WERI-Rb-1 (cell line): Measurements from ENCODE around the gene UQCR11.

Source experiments
- DNase-seq: peaks from one replicate; pipeline ENCODE4 v3.0.0-alpha.2; 2020
- H3K27ac ChIP-seq: fragments of 250-450 bp; sonication (Bioruptor Pico); 2 replicates; pipeline ENCODE4 v1.5.1; 2020; ENCODE audit warnings: mild to moderate bottlenecking, moderate library complexity
- H3K27me3 ChIP-seq: fragments of 250-450 bp; sonication (Bioruptor Pico); 2 replicates; pipeline ENCODE4 v1.5.1; 2021; ENCODE audit warnings: mild to moderate bottlenecking, low read depth, moderate library complexity; ENCODE audit not compliant: insufficient read depth, severe bottlenecking
- H3K36me3 ChIP-seq: fragments of 250-450 bp; sonication (Bioruptor Pico); 2 replicates; pipeline ENCODE4 v1.5.1; 2020; ENCODE audit warnings: mild to moderate bottlenecking, moderate library complexity
- H3K4me3 ChIP-seq: 2 replicates; pipeline ENCODE4 v1.5.1; 2011; ENCODE audit warnings: low read depth, mild to moderate bottlenecking, control low read depth, low read length
- H3K9me3 ChIP-seq: fragments of 250-450 bp; sonication (Bioruptor Pico); 2 replicates; pipeline ENCODE4 v1.5.1; 2021; ENCODE audit warnings: mild to moderate bottlenecking, moderate library complexity; ENCODE audit not compliant: severe bottlenecking
- TF ChIP-seq, protein P1 (sequence below): IDR thresholded peaks from 2 replicates; pipeline ENCODE4 v1.5.1; 2011; ENCODE audit warnings: low read depth, mild to moderate bottlenecking, control low read depth, inconsistent platforms, low read length

The UQCR11 gene

DNA sequence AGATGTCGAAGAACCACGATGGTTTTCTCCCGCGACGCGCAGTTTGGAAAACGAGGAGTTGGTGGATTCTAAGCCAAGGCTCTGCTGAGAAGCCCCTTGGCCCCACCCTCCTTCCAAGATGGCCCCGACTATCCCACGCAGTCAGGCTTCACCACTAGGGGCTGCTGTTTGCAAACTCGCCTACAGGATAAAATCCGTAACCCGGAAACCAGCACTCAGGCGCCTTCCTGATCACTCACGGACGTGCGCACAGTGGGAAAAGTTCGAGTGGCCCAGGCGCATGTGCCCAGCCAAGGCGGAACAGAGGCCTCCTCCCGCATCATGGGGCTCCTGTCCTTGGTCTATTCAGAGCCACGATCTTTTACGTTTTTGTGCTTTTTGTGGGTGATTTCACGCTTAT, 19.2 kb upstream of the UQCR11 start:
- Histone ChIP-seq H3K27ac (0 out of 2 replicates have a peak overlapping the region, but pooled peaks have one; percentile 8), H3K4me3 (no peak overlapping the region), H3K9me3 (no peaks in the 10 kb centered on the region), H3K27me3 (no peaks in the 10 kb centered on the region), H3K36me3 (peaks cover 63% of the 10 kb centered on the region)
- peak; percentile 88 for DNase-seq
- TF ChIP-seq, protein P1, sequence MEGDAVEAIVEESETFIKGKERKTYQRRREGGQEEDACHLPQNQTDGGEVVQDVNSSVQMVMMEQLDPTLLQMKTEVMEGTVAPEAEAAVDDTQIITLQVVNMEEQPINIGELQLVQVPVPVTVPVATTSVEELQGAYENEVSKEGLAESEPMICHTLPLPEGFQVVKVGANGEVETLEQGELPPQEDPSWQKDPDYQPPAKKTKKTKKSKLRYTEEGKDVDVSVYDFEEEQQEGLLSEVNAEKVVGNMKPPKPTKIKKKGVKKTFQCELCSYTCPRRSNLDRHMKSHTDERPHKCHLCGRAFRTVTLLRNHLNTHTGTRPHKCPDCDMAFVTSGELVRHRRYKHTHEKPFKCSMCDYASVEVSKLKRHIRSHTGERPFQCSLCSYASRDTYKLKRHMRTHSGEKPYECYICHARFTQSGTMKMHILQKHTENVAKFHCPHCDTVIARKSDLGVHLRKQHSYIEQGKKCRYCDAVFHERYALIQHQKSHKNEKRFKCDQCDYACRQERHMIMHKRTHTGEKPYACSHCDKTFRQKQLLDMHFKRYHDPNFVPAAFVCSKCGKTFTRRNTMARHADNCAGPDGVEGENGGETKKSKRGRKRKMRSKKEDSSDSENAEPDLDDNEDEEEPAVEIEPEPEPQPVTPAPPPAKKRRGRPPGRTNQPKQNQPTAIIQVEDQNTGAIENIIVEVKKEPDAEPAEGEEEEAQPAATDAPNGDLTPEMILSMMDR = peak; percentile 96

DNA sequence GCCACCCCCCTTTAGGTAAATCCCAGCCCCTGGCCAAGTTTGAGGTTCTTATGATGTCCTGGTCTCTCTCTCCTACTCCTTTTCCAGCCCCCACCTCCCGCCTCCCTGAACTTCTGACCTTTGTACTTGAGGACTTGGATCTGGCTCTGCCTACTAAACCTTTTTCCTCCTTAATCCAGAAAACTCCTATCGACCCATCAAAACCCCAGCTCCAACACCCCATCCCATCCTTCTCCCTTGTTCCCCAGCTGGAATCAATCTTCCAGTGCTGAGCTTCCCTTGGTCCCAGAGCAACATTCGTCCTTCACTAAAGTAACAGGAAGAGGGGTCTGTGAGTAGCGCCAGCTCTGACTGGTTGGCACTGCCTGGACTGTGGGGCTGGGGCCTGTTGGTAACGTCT, 17.3 kb upstream of the UQCR11 start:
- no peaks in the 10 kb centered on the region for H3K27me3 ChIP-seq
- H3K9me3 ChIP-seq = no peaks in the 10 kb centered on the region
- H3K27ac ChIP-seq = no peak overlapping the region
- H3K36me3 ChIP-seq = peaks cover 81% of the 10 kb centered on the region
- no peak for DNase-seq
- TF ChIP-seq, protein P1 = no peak
- no peak overlapping the region for H3K4me3 ChIP-seq

DNA sequence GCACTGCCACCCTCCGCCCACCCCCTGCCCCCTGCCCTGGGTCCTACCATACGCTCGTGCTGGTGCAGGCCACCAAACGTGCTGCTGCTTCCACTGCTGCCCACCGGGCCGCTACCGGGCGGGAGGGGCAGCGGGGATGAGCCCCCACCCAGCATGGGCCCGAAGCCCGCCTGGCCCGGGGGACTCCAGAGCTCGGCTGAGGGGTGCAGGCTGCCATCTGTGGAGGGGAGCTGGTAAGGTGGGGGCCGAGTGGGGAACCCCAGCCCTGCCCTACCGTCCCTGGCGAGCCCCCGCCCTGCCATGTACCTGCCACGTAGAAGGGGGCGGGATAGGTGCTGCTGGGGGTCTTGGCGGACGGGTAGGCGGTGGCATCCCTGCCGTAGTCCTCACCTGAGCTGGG, 16.7 kb upstream of the UQCR11 start:
- no peak overlapping the region for H3K27ac ChIP-seq

DNA sequence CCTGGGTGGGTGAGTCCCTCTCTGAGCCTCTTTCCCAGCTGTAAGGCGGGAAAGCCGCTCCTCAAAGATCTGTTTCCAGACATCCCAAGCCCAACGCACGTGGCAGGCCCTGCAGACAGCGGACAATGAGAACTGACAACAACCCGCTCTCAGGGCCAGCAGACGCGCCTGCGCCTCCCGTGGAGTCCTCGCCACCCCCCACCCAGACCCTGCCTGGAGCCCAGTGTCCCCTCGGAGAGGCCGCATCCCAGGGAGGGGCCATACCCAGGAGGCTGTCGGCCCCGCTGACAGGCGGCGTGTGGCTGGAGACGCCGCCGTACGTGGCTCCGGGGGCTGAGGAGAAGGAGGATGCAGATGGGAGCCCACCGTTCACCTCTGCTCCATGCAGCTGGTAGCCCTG, 16.3 kb upstream of the UQCR11 start:
- H3K9me3 ChIP-seq = no peaks in the 10 kb centered on the region
- H3K36me3 ChIP-seq = peaks cover 84% of the 10 kb centered on the region
- DNase-seq = no peak
- no peak overlapping the region for H3K4me3 ChIP-seq
- TF ChIP-seq, protein P1 = no peak
- no peaks in the 10 kb centered on the region for H3K27me3 ChIP-seq
- H3K27ac ChIP-seq = no peak overlapping the region

More for the DNA sequence above, 16.7 kb upstream of the UQCR11 start:
- Histone ChIP-seq H3K9me3 (no peaks in the 10 kb centered on the region), H3K4me3 (no peak overlapping the region), H3K36me3 (peaks cover 83% of the 10 kb centered on the region), H3K27me3 (no peaks in the 10 kb centered on the region)
- no peak for DNase-seq
- TF ChIP-seq, protein P1 = no peak

DNA sequence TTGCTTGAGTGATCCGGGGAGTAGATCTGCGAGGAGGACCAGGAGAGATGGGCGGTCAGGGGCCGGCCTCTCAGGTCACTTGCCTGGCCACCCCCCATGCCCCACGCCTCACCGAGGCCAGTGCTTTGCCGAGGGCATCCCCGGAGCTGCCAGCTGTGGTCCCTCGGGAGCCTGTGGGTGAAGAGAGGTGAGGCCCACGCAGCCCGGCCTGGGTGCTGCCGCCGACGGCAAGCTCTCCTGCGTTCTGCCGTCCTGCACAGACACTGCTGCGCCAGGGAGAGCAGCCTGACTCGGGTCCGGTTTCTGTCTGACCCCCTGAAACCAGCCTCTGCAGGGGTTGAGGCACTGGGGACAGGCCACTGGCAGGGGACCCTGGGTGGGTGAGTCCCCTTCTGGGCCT, 15.8 kb upstream of the UQCR11 start:
- H3K9me3 ChIP-seq = no peaks in the 10 kb centered on the region
- no peaks in the 10 kb centered on the region for H3K27me3 ChIP-seq
- no peak overlapping the region for H3K4me3 ChIP-seq
- H3K27ac ChIP-seq = peak overlapping the region; percentile 29
- peaks cover 87% of the 10 kb centered on the region for H3K36me3 ChIP-seq
- no peak for DNase-seq
- TF ChIP-seq, protein P1 = no peak

DNA sequence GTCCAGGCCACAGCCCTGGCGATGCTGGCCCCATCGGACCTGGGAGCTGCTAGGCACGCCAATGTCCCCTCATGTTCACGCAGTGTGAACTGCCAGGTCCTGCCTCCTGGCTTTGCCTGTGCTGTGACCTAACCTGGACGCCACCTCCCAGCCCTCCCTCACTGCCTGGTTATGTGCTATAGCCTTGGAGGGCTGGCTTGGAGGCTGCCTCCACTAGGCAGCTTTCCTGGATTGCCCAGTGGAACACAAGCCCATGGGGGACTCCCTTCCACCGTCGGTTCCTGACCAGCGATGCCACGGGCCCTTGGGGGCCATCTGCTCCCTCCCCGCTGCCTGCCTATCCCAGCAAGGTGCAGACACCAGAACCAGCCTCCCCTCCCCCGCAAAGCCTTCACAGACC, 15.2 kb upstream of the UQCR11 start:
- TF ChIP-seq, protein P1 = no peak
- Histone ChIP-seq H3K27ac (no peak overlapping the region), H3K9me3 (no peaks in the 10 kb centered on the region), H3K4me3 (no peak overlapping the region), H3K36me3 (peaks cover 91% of the 10 kb centered on the region), H3K27me3 (no peaks in the 10 kb centered on the region)
- peak; percentile 34 for DNase-seq
